ENCODE results near the gene PKP4. TPM values are rescaled to one million over a fixed set of nuclear protein-coding genes. Genes with fewer than 3 reads are reported as not detected.
A peak's percentile ranks its signal among the peaks of the same experiment; 100 is the strongest.
"Not testable (repeated sequence)": the region's sequence is repeated elsewhere in the genome, so short reads cannot be mapped to it uniquely, and the experiment has no call there.

Gene PKP4
- total RNA-seq, 1 experiment from 2014 or later, result 67.7 TPM

GRCh38 chr2:158473719-158474392 is 17.1 kb downstream of the PKP4 start:
- ChIA-PET POLR2A (ENCODE audit: low non-redundant PET) (no interaction called here), CTCF (interaction anchor here (0.5 kb wide), 1 partner anchor 13 kb away, joined by 14 read pairs; no protein-coding TSS in a partner anchor)
- Histone ChIP-seq H3K27me3 (replicated peaks; ENCODE audit: insufficient read depth, low read depth, low read length, poor library complexity) (no peaks in the 10 kb centered on the region), H3K36me3 (ENCODE audit: insufficient read depth, low read length, poor library complexity, severe bottlenecking) (no peaks in the 10 kb centered on the region), H3K4me1 (ENCODE audit: insufficient read depth, low read length, poor library complexity, severe bottlenecking) (peaks cover 28% of the 10 kb centered on the region), H3K9me3 (ENCODE audit: low read depth, low read length, poor library complexity, severe bottlenecking) (no peaks in the 10 kb centered on the region), H3K4me3 (ENCODE audit: low read depth, low read length, poor library complexity, severe bottlenecking) (no peak overlapping the region), H3K27ac (ENCODE audit: low read depth, low read length, poor library complexity, severe bottlenecking) (no peak overlapping the region)
- BruUV-seq (replicated peaks), result no TSS peak
- intact Hi-C loops (cut with micrococcal nuclease; ENCODE audit: unreplicated experiment), result no loop called here
- TF ChIP-seq EZH2 (IDR thresholded peaks at IDR 0.05; ENCODE audit: borderline replicate concordance, low read depth, low read length, poor library complexity, severe bottlenecking), result no peak
- peak; percentile 48; the same call in 1 of the 2 replicates for TF ChIP-seq CTCF (conservative IDR thresholded peaks at IDR 0.05; ENCODE audit: low read depth, low read length)
- DNase-seq (ENCODE audit: low spot score), result no peak

- BruUV-seq (replicated peaks); H3K27ac ChIP-seq (ENCODE audit: low read depth, low read length, poor library complexity, severe bottlenecking); intact Hi-C loops (cut with micrococcal nuclease; ENCODE audit: unreplicated experiment); DNase-seq (ENCODE audit: low spot score); POLR2A ChIA-PET (ENCODE audit: low non-redundant PET); H3K4me3 ChIP-seq (ENCODE audit: low read depth, low read length, poor library complexity, severe bottlenecking); H3K9me3 ChIP-seq (ENCODE audit: low read depth, low read length, poor library complexity, severe bottlenecking); H3K27me3 ChIP-seq (replicated peaks; ENCODE audit: insufficient read depth, low read depth, low read length, poor library complexity); H3K36me3 ChIP-seq (ENCODE audit: insufficient read depth, low read length, poor library complexity, severe bottlenecking): not testable (repeated sequence)
- H3K4me1 ChIP-seq (ENCODE audit: insufficient read depth, low read length, poor library complexity, severe bottlenecking), result peaks cover 32% of the 10 kb centered on the region
- CTCF ChIA-PET, result interaction anchor here (0.5 kb wide), 1 partner anchor 13 kb away, joined by 14 read pairs; no protein-coding TSS in a partner anchor
These were observed 17.8 kb downstream of the PKP4 start for GRCh38 chr2:158474526-158475011.

GRCh38 chr2:158477202-158477601 is 20.4 kb downstream of the PKP4 start:
- no peaks in the 10 kb centered on the region for H3K9me3 ChIP-seq (ENCODE audit: low read depth, low read length, poor library complexity, severe bottlenecking)
- no peaks in the 10 kb centered on the region for H3K27me3 ChIP-seq (replicated peaks; ENCODE audit: insufficient read depth, low read depth, low read length, poor library complexity)
- H3K27ac ChIP-seq (ENCODE audit: low read depth, low read length, poor library complexity, severe bottlenecking), result peak overlapping the region; percentile 3
- H3K4me1 ChIP-seq (ENCODE audit: insufficient read depth, low read length, poor library complexity, severe bottlenecking), result peaks cover 32% of the 10 kb centered on the region
- intact Hi-C loops (cut with micrococcal nuclease; ENCODE audit: unreplicated experiment), result no loop called here
- no peaks in the 10 kb centered on the region for H3K36me3 ChIP-seq (ENCODE audit: insufficient read depth, low read length, poor library complexity, severe bottlenecking)
- CTCF ChIA-PET, result no interaction called here
- H3K4me3 ChIP-seq (ENCODE audit: low read depth, low read length, poor library complexity, severe bottlenecking), result no peak overlapping the region
- no TSS peak for BruUV-seq (replicated peaks)
- TF ChIP-seq CTCF (conservative IDR thresholded peaks at IDR 0.05; ENCODE audit: low read depth, low read length), result no peak
- no peak for TF ChIP-seq EZH2 (IDR thresholded peaks at IDR 0.05; ENCODE audit: borderline replicate concordance, low read depth, low read length, poor library complexity, severe bottlenecking)
- POLR2A ChIA-PET (ENCODE audit: low non-redundant PET), result interaction anchor here (0.5 kb wide), 1 partner anchor 1438 kb away, joined by 3 read pairs; no protein-coding TSS in a partner anchor
- DNase-seq (ENCODE audit: low spot score), result peak; percentile 71

GRCh38 chr2:158478237-158478636 is 21.5 kb downstream of the PKP4 start:
- BruUV-seq (replicated peaks), result no TSS peak
- CTCF ChIA-PET, result no interaction called here
- Histone ChIP-seq H3K9me3 (ENCODE audit: low read depth, low read length, poor library complexity, severe bottlenecking) (no peaks in the 10 kb centered on the region), H3K4me3 (ENCODE audit: low read depth, low read length, poor library complexity, severe bottlenecking) (no peak overlapping the region), H3K27me3 (replicated peaks; ENCODE audit: insufficient read depth, low read depth, low read length, poor library complexity) (no peaks in the 10 kb centered on the region), H3K27ac (ENCODE audit: low read depth, low read length, poor library complexity, severe bottlenecking) (peak overlapping the region; percentile 35), H3K36me3 (ENCODE audit: insufficient read depth, low read length, poor library complexity, severe bottlenecking) (no peaks in the 10 kb centered on the region), H3K4me1 (ENCODE audit: insufficient read depth, low read length, poor library complexity, severe bottlenecking) (peaks cover 32% of the 10 kb centered on the region)
- no peak for DNase-seq (ENCODE audit: low spot score)
- TF ChIP-seq EZH2 (IDR thresholded peaks at IDR 0.05; ENCODE audit: borderline replicate concordance, low read depth, low read length, poor library complexity, severe bottlenecking) (no peak), CTCF (conservative IDR thresholded peaks at IDR 0.05; ENCODE audit: low read depth, low read length) (no peak)
- POLR2A ChIA-PET (ENCODE audit: low non-redundant PET), result no interaction called here
- intact Hi-C loops (cut with micrococcal nuclease; ENCODE audit: unreplicated experiment), result no loop called here

Measured in A673 (cell line).